H9 (cell line): ENCODE results near the gene UPK3A. TPM values are rescaled to one million over a fixed set of nuclear protein-coding genes. Genes with fewer than 3 reads are reported as not detected.

Experiments
- DNase-seq: peaks from one replicate; pipeline ENCODE4 v3.0.0-alpha.2; 2017
- H2AFZ ChIP-seq: one replicate; pipeline ENCODE4 v1.6.1; 2013; ENCODE audit warnings: mild to moderate bottlenecking, low read length, control low read depth, moderate library complexity
- H2AK5ac ChIP-seq: 2 replicates; pipeline ENCODE4 v1.6.1; 2013; ENCODE audit warnings: low read length, control low read depth, mixed read lengths; ENCODE audit not compliant: insufficient read length
- H2BK120ac ChIP-seq: one replicate; pipeline ENCODE4 v1.6.1; 2013; ENCODE audit warnings: low read depth, mild to moderate bottlenecking, low read length, control low read depth, inconsistent platforms; ENCODE audit not compliant: poor library complexity, severe bottlenecking
- H2BK12ac ChIP-seq: 2 replicates; pipeline ENCODE4 v1.6.1; 2013; ENCODE audit warnings: low read length, control low read depth, mixed read lengths, low read depth; ENCODE audit not compliant: insufficient read length
- H2BK15ac ChIP-seq: 2 replicates; pipeline ENCODE4 v1.6.1; 2013; ENCODE audit warnings: low read depth, low read length, control low read depth
- H2BK20ac ChIP-seq: one replicate; pipeline ENCODE4 v1.6.1; 2013; ENCODE audit warnings: low read depth, mild to moderate bottlenecking, low read length, control low read depth, inconsistent platforms; ENCODE audit not compliant: poor library complexity, severe bottlenecking
- H2BK5ac ChIP-seq: 2 replicates; pipeline ENCODE4 v1.6.1; 2013; ENCODE audit warnings: low read length, control low read depth, mixed read lengths; ENCODE audit not compliant: insufficient read length
- H3K14ac ChIP-seq: 2 replicates; pipeline ENCODE4 v1.6.1; 2013; ENCODE audit warnings: low read length, control low read depth; ENCODE audit not compliant: insufficient read depth
- H3K18ac ChIP-seq: 2 replicates; pipeline ENCODE4 v1.6.1; 2013; ENCODE audit warnings: low read depth, mild to moderate bottlenecking, mixed read lengths, low read length, control low read depth; ENCODE audit not compliant: insufficient read length
- H3K23ac ChIP-seq: 2 replicates; pipeline ENCODE4 v1.6.1; 2013; ENCODE audit warnings: low read length, control low read depth, mixed read lengths, low read depth; ENCODE audit not compliant: insufficient read length
- H3K23me2 ChIP-seq: 2 replicates; pipeline ENCODE4 v1.6.1; 2013; ENCODE audit warnings: low read depth, mild to moderate bottlenecking, mixed read lengths, low read length, control low read depth; ENCODE audit not compliant: insufficient read length, poor library complexity, severe bottlenecking
- H3K27ac ChIP-seq: 2 replicates; pipeline ENCODE4 v1.5.1; 2013; ENCODE audit warnings: low read length, control low read depth, mixed read lengths, low read depth; ENCODE audit not compliant: insufficient read length
- H3K27me3 ChIP-seq: 2 replicates; pipeline ENCODE4 v1.6.1; 2013; ENCODE audit warnings: low read length, control low read depth, inconsistent platforms; ENCODE audit not compliant: insufficient read depth
- H3K4ac ChIP-seq: 2 replicates; pipeline ENCODE4 v1.6.1; 2013; ENCODE audit warnings: low read depth, mild to moderate bottlenecking, control low read depth, inconsistent platforms, low read length, moderate library complexity
- H3K4me1 ChIP-seq: 2 replicates; pipeline ENCODE4 v1.6.1; 2013; ENCODE audit warnings: low read length, control low read depth, inconsistent platforms; ENCODE audit not compliant: insufficient read depth
- H3K4me2 ChIP-seq: 2 replicates; pipeline ENCODE4 v1.6.1; 2013; ENCODE audit warnings: low read length, control low read depth, mixed read lengths; ENCODE audit not compliant: insufficient read length, insufficient read depth
- H3K56ac ChIP-seq: 2 replicates; pipeline ENCODE4 v1.6.1; 2013; ENCODE audit warnings: low read depth, mild to moderate bottlenecking, mixed read lengths, low read length, control low read depth; ENCODE audit not compliant: insufficient read length
- H3K79me1 ChIP-seq: 2 replicates; pipeline ENCODE4 v1.6.1; 2013; ENCODE audit warnings: low read depth, mild to moderate bottlenecking, moderate library complexity, low read length, control low read depth, inconsistent platforms; ENCODE audit not compliant: insufficient read depth, poor library complexity, severe bottlenecking
- H3K79me2 ChIP-seq: 2 replicates; pipeline ENCODE4 v1.6.1; 2013; ENCODE audit warnings: low read length, control low read depth, inconsistent platforms; ENCODE audit not compliant: insufficient read depth
- H3K9ac ChIP-seq: 2 replicates; pipeline ENCODE4 v1.6.1; 2013; ENCODE audit warnings: low read length, control low read depth, mixed read lengths; ENCODE audit not compliant: insufficient read length; ENCODE audit errors: extremely low read depth
- H3K9me3 ChIP-seq: one replicate; pipeline ENCODE4 v1.6.1; 2013; ENCODE audit warnings: low read depth, low read length, inconsistent platforms; ENCODE audit not compliant: control insufficient read depth
- H3T11ph ChIP-seq: one replicate; pipeline ENCODE4 v1.6.1; 2013; ENCODE audit warnings: mild to moderate bottlenecking, low read length, control low read depth, inconsistent platforms
- H4K20me1 ChIP-seq: one replicate; pipeline ENCODE4 v1.6.1; 2013; ENCODE audit not compliant: control insufficient read depth, insufficient read length, insufficient read depth
- H4K5ac ChIP-seq: 2 replicates; pipeline ENCODE4 v1.6.1; 2013; ENCODE audit warnings: low read depth, mild to moderate bottlenecking, mixed read lengths, low read length, control low read depth; ENCODE audit not compliant: insufficient read length
- H4K8ac ChIP-seq: replicated peaks from 2 replicates; pipeline ENCODE4 v1.6.1; 2013; ENCODE audit warnings: low read length, control low read depth, mixed read lengths, low read depth; ENCODE audit not compliant: insufficient read length
- H4K91ac ChIP-seq: 2 replicates; pipeline ENCODE4 v1.6.1; 2013; ENCODE audit warnings: low read depth, mild to moderate bottlenecking, moderate library complexity, mixed read lengths, low read length, control low read depth; ENCODE audit not compliant: insufficient read length
- H3K27ac Mint-ChIP-seq, 3 experiments: 2 replicates in 2 of 3; 3 replicates in 1 of 3; pipeline ENCODE4 v1.8.0; 2020 to 2021; ENCODE audit warnings: mixed read lengths in 3 of 3, mild to moderate bottlenecking in 1 of 3, moderate library complexity in 1 of 3
- H3K27me3 Mint-ChIP-seq: 2 replicates; pipeline ENCODE4 v1.8.0; 2021; ENCODE audit warnings: low read depth, mild to moderate bottlenecking, moderate library complexity, mixed read lengths
- H3K36me3 Mint-ChIP-seq, 3 experiments: 2 replicates in 2 of 3; 3 replicates in 1 of 3; pipeline ENCODE4 v1.8.0; 2020 to 2021; ENCODE audit warnings: low read depth in 3 of 3, mixed read lengths in 3 of 3; ENCODE audit not compliant: insufficient read depth in 1 of 3
- H3K4me1 Mint-ChIP-seq, 2 experiments: 2 replicates each; pipeline ENCODE4 v1.8.0; 2020; ENCODE audit warnings: mixed read lengths in 2 of 2
- H3K4me3 Mint-ChIP-seq, 2 experiments: 2 replicates in 1 of 2; 3 replicates in 1 of 2; pipeline ENCODE4 v1.8.0; 2020 to 2021; ENCODE audit warnings: mild to moderate bottlenecking in 2 of 2, mixed read lengths in 2 of 2, moderate library complexity in 1 of 2
- H3K9me3 Mint-ChIP-seq, 2 experiments: 2 replicates in 1 of 2; 3 replicates in 1 of 2; pipeline ENCODE4 v1.8.0; 2020; ENCODE audit warnings: mild to moderate bottlenecking in 2 of 2, mixed read lengths in 2 of 2, moderate library complexity in 1 of 2
- WGBS: extraction: QIAGEN DNeasy Blood & Tissue Kit; methylation state at CpG from one replicate; pipeline ENCODE4 v1.1.7; 2013; ENCODE audit warnings: missing lambda C conversion rate, low lambda C conversion rate, mixed read lengths; ENCODE audit not compliant: insufficient read length; ENCODE audit errors: extremely low coverage; 5-methylcytosine and 5-hydroxymethylcytosine counted together
- total RNA-seq: library from RNA; stranded (reverse); gene quantifications from 2 replicates; pipeline ENCODE4 v1.2.1, GENCODE V29; 2021
- TF ChIP-seq, protein P1 (sequence below): fragments of 200-600 bp; sonication (generic); conservative IDR thresholded peaks from 3 replicates; pipeline ENCODE4 v1.8.0; 2021; ENCODE audit warnings: antibody characterized with exemption, mild to moderate bottlenecking

The UPK3A gene
- total RNA-seq, 1 experiment from 2014 or later: not detected

DNA sequence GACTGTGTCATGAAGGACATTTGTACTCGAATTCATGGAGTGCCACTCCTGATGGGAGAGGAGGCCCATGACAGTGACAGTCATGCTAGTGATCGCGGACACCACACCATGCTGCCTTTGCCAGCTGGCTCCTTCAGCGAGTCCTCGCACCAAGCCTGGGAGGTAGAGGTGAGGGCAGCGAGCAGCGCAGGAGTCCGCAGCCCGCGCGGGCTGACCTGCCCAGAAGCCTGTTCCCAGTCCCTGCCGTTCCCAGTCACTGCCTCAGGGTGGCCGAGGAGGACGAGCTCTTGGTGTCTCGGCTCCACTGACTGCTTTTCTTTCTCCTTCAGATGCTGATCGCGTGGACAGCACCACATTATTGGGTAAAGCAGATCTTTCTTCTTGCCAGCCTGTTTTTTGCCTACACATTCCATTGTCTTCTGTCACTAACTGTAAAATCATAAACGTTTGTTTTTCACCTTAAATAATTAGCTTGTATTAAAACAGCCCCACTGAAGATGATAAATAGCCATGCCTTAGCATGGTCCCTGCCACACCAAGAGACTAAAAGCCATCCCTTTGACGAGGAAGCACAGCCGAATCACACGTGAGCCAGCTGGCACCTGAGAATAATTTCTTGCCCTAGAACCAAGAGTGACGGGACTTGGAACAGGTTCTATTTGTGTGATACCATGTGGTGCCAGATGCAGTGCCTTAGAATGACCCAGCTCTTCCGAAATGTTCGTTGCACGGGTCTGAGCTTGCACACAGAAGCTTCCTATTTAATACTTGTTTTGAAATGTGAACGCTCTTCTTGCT is 50.5 kb downstream of the UPK3A start:
- no peak overlapping the region for H2BK20ac ChIP-seq
- H4K8ac ChIP-seq: no peak overlapping the region
- no peak overlapping the region for H2BK12ac ChIP-seq
- no peak overlapping the region for H3K27ac ChIP-seq
- H3K4ac ChIP-seq: no peak overlapping the region
- no peaks in the 10 kb centered on the region for H3K79me1 ChIP-seq
- no peaks in the 10 kb centered on the region for H3K23me2 ChIP-seq
- peak; percentile 74 for DNase-seq
- Mint-ChIP-seq H3K4me3 (no peak overlapping the region), H3K27ac (peak overlapping the region in 2 of 3 experiments; percentile 9 to 36; a peak in 2 of 7 replicates), H3K27me3 (no peaks in the 10 kb centered on the region), H3K4me1 (0 out of 4 replicates have a peak, but pooled peaks cover 0 to 2% of the 10 kb centered on the region in 2 experiments), H3K9me3 (no peaks in the 10 kb centered on the region; a peak in 1 of 5 replicates), H3K36me3 (peaks cover 6 to 74% (median 57%) of the 10 kb centered on the region in 3 experiments; a peak in 6 of 7 replicates)
- no peaks in the 10 kb centered on the region for H3K27me3 ChIP-seq
- no peak overlapping the region for H2BK5ac ChIP-seq
- no CpG with 5 or more reads among the region's 26 CpGs for WGBS
- TF ChIP-seq, protein P1, sequence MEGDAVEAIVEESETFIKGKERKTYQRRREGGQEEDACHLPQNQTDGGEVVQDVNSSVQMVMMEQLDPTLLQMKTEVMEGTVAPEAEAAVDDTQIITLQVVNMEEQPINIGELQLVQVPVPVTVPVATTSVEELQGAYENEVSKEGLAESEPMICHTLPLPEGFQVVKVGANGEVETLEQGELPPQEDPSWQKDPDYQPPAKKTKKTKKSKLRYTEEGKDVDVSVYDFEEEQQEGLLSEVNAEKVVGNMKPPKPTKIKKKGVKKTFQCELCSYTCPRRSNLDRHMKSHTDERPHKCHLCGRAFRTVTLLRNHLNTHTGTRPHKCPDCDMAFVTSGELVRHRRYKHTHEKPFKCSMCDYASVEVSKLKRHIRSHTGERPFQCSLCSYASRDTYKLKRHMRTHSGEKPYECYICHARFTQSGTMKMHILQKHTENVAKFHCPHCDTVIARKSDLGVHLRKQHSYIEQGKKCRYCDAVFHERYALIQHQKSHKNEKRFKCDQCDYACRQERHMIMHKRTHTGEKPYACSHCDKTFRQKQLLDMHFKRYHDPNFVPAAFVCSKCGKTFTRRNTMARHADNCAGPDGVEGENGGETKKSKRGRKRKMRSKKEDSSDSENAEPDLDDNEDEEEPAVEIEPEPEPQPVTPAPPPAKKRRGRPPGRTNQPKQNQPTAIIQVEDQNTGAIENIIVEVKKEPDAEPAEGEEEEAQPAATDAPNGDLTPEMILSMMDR: peak; percentile 56
- H2BK120ac ChIP-seq: no peak overlapping the region
- H3K9me3 ChIP-seq: no peaks in the 10 kb centered on the region
- H4K91ac ChIP-seq: no peak overlapping the region
- H2AK5ac ChIP-seq: no peak overlapping the region
- no peak overlapping the region for H3K18ac ChIP-seq
- H4K5ac ChIP-seq: no peak overlapping the region
- no peak overlapping the region for H3K23ac ChIP-seq
- H3K79me2 ChIP-seq: no peaks in the 10 kb centered on the region
- no peak overlapping the region for H2BK15ac ChIP-seq
- H3K14ac ChIP-seq: no peak overlapping the region
- H3K56ac ChIP-seq: no peak overlapping the region
- no peak overlapping the region for H3K9ac ChIP-seq
- H2AFZ ChIP-seq: no peak overlapping the region
- H3K4me2 ChIP-seq: no peak overlapping the region
- no peak overlapping the region for H3T11ph ChIP-seq
- no peaks in the 10 kb centered on the region for H4K20me1 ChIP-seq
- H3K4me1 ChIP-seq: no peaks in the 10 kb centered on the region
